Activated CD8-positive, alpha-beta memory T cell treated with anti-CD3 and anti-CD28 coated beads for 4 hours (primary cell): ENCODE results near the gene TRIO.

ENCODE experiments used
- DNase-seq, 2 donors: peaks; one replicate each; pipeline ENCODE4 v3.0.0-alpha.2; 2020; ENCODE audit warnings: low read depth in 2 of 2

TRIO gene

DNA sequence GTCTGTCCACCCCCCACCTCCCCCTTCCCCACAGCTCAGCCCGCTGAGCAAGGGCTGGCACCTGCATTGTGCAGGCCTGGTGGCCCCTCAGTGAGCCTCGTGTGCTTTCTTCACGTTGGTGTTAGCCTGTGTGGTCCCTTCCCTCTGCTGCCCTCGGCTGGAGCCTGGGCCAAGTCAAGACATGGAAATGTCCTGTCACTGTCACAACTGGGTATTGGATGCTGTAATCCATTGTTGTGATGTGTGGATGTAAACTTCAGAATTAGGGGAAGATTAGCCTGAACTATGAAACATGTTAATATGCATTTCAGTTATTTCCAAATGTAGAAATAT lies 103.9 kb downstream of the TRIO start:
- DNase-seq, result no peak

GRCh38 chr5:14249258-14250082 lies 106.3 kb downstream of the TRIO start:
- no peak for DNase-seq

DNA sequence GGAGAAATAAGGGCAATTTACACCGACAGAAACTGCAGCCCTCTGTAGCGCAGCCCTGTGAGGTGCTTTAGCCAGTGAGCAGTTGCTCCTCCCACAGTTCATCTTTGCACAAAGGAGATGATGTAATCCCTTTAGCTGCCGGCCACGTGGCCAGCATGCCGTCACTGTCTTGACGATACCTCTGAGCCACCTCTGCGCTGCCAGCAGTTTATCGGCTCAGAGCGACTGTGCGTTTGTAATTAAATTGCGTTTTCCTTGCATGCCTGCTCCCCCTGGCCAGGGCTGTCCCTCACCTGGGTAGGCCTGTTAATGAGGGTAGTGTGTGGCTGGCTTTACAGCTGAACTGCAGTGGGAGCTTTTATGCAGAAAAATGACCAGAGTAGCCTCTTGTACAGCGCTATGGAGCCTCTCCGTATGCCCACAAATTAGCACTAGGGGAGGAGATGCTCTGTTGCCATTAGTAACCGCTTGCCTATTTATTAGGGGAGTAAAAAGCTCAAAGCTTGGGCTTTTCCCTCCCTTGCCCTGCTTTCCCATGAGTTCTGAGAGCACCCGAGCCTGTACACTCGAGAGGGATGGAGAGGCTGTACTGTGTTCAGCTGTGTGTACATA lies 107.0 kb downstream of the TRIO start:
- no peak for DNase-seq

DNA sequence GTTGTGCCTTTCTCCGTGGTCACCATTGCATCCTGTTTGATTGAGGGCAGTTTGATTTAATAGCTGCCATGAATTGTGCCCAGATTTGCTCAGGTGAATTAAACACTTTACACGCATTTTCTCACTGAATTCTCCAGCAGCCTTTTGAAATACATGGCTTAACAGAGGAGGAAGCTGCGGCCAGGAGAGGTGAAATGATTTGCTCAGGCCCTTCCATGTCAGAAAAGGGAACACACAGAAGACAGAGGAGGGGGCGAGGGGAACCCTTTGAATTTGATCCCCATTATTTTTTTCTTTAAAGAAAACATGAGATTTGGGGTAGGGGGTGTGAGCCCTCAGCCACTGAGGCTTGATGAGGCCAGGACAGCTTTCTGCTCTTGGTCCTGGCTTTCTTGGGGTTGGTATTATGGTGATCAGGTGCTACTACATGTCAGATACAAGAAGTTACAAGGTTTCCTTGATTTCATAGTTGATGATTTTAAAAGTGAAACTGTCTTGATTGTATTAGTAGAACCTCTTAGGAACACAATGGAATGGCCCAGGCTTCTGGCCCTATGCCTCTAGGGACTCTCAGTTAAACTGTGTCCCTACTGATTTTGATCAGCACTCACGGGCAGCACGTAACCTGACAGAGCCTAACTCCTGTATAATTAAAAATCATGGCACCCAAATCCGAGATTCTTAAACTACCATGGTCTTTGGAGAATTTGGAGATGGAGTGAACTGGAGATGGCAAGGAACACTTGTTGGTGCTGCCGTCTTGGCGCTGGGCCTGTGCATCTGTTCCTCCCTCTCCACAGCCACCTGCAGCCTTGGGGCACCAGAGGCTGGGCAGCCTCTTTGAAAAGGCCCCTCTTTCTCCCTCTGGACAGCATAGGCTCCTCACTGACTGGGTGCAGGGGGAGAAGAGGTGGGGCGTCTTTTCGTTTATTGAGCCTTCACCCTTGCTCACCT lies 107.9 kb downstream of the TRIO start:
- DNase-seq, result no peak

DNA sequence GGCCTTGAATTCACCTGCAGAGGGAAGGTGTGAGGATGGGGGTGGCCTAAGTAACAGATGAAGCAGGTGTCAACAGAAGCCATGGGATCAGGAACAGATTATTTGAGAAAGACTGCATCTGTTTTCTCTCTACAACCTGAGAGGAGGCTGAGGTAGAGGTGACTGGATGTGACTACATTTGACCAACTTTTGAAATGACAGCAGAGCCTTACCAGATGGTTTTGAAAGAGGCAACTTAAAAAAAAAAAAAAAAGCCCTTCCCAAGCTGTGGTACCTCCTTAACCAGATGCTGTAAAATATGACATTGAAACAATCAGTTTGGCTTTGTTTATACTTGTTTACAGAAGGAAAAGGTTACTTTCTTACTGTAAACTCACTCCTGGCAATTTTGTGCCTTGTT lies 108.6 kb downstream of the TRIO start:
- no peak for DNase-seq

DNA sequence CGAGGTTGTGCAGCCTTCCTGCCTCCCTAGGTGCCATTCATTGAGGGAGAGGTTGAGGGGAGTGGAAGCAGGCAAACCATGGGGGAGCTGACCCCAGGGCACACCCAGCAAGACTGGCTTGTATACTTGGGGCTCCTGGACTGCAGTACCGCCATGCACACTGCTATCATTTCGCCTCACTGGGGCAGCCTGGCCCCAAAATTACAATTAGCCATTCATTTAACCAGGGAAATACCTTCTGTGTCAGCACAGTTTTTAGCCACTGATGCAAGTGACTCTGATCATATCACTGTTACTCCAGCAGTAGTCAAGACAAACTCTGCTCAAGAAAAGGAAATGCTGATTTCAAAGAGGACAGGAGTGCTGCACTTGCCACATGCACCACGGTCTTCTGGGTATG lies 109.7 kb downstream of the TRIO start:
- DNase-seq, result no peak

DNA sequence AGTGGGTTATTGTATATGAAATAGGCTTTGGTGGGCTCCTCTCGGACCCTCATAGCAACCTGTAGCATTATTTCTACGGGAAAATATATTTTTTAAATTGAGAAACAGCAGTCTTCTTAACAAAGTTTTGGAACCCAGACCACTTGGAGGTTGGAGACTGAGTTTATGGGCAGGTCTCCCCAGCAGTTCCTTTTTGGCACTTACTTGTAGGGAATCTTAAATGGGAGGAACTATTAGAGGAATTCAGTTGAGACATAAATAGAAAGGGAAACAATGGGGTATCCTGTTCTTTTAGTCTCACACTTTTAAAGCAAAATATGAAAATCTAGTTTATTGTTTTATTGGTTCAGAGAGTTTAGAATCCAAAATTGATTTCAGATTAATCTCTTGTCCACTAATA lies 111.5 kb downstream of the TRIO start:
- no peak for DNase-seq

- no peak for DNase-seq
These were observed 113.0 kb downstream of the TRIO start for GRCh38 chr5:14256026-14256690.

GRCh38 chr5:14256756-14257393 lies 113.7 kb downstream of the TRIO start:
- no peak for DNase-seq

DNA sequence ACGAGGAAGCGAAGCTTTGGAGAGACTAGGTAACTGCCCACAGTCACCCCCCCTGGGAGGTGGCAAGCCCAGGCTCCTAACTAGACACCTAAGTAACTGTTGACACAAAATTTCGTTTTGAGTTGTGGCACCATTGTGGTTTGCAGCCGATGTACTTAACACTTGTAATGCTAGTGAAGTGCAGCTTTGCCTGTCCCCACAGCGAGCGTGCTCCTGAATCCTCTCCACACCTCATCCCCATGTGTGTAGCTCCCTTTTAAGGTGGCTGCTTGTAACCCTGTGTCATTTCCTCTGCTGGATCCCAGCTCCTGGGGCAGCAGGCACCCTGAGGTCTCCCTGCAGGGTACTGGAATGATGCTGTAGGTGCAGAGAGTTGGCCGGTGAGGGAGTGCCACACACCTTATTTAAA lies 114.9 kb downstream of the TRIO start:
- DNase-seq, result no peak

DNA sequence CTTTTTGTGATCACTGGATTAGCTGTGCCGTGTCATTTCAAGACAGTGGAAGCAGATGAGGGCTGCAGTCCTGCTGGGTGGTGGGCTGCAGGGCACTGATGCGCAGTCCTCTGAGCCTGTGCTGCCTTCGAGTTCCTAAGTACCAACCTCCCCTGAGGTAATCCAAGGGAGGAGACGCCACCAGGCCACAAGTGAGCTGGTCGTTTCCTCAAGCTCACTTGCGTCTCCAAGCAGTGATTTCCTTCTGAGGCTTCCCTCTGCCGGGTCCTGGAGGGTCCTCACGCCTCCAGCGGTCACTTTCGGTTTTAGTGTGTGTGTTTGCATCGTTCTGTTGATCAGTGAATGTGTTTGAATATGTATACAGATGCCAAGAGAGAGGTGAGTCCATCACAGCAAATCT lies 115.7 kb downstream of the TRIO start:
- DNase-seq, result no peak

GRCh38 chr5:14260637-14261036 lies 117.5 kb downstream of the TRIO start:
- DNase-seq, result no peak

DNA sequence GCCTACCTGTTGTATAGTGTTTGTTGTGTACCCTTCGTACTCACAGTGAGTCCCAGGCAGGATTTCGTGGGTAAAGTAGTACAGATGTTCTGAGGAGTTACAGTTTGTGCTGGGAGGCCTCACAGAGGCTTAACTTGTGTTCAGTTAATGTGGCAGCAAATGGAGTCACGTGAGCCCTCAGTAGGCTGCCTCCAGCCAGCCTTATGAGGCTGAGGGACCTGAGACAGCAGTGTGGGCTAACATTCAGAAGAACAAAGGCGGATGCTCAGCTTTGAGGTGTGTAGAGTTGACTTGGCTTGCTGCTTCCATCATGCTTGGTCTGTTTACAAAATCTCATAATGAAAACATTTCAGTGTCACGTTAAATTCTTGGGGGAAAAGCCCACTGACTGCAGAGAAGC lies 118.1 kb downstream of the TRIO start:
- DNase-seq, result no peak

- no peak for DNase-seq
These were observed 118.9 kb downstream of the TRIO start for GRCh38 chr5:14261856-14262611.

- DNase-seq, result no peak
These were observed 120.0 kb downstream of the TRIO start for GRCh38 chr5:14263113-14263512.

DNA sequence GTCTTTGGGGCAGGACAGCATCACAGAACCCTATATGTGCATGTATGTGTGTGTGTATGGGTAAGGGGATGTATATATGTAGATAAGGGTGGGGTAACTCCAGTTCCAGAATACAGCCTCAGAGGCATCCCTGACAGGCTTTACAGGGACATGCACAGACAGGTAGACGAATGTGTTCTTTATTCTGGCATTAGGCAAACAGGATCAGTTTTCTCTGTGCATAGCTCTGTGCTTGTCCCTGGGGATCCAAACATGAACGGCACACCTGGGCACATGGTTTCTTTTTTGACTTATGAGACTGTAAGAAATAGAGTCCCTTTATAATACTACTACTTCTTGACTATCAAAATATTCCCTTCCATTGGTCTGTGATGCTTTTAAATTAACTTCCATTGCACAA lies 120.6 kb downstream of the TRIO start:
- DNase-seq, result no peak

DNA sequence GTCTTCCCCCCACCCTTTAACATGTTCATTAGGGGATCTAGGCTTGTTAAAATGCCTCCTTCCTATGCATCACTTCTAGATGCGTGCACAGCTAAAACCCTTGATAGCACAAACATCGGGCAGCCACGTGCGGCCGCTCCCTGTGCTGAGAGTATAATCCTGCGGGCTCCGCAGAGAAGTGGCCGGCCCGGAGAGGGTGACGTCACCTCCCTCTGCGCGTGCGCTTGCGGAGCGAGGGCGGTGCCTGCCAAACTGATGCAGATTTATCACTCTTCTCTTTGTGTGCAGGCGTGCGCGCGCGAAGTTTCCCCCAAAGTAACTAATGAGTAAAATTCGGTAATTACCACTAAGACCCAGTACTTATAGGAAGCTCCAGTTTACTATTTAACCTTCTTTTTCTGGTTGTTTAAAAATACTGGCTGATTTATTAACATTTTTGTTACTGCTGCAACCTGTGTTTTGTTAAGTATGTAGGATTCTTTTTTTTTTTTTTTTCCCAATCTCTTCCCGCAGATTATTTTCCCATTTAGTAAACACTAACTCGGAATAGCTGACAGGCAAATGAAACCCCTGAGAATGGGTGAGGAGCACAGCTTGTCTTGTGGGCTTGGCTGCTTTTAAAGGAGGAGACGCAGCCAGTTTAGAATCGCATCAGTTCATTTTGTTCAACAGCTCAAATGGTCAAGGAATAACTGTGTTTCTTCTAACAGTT lies 121.6 kb downstream of the TRIO start:
- peak; percentile 51 to 58 for DNase-seq

GRCh38 chr5:14265570-14265969 lies 122.4 kb downstream of the TRIO start:
- no peak for DNase-seq

- no peak for DNase-seq
These were observed 123.0 kb downstream of the TRIO start for GRCh38 chr5:14266171-14266570.

- DNase-seq, result no peak
These were observed 123.5 kb downstream of the TRIO start for GRCh38 chr5:14266686-14267085.
